ENCODE results near the gene CCDC136.

Gene CCDC136

GRCh38 chr7:128862571-128863432 is 71.0 kb downstream of the CCDC136 start, which contains the start of gene ATP6V1F:
ATP6V1F (plus strand) TSS chr7:128862856; CDS start chr7:128862905, 49 bp downstream.
- peak; percentile 97 to 99 for DNase-seq (ENCODE audit: low read depth in 2 of 2)

GRCh38 chr7:128863433-128863989 is 71.7 kb downstream of the CCDC136 start:
- peak; percentile 20 to 44 for DNase-seq (ENCODE audit: low read depth in 2 of 2)

- no peak for DNase-seq (ENCODE audit: low read depth in 2 of 2)
These were observed 73.5 kb downstream of the CCDC136 start for GRCh38 chr7:128865303-128865702.

GRCh38 chr7:128865996-128866877 is 74.5 kb downstream of the CCDC136 start:
- no peak for DNase-seq (ENCODE audit: low read depth in 2 of 2)

GRCh38 chr7:128867241-128867640 is 75.5 kb downstream of the CCDC136 start:
- DNase-seq (ENCODE audit: low read depth in 2 of 2): no peak

- no peak for DNase-seq (ENCODE audit: low read depth in 2 of 2)
These were observed 76.3 kb downstream of the CCDC136 start for GRCh38 chr7:128867842-128868623.

GRCh38 chr7:128868624-128869137 is 76.9 kb downstream of the CCDC136 start:
- DNase-seq (ENCODE audit: low read depth in 2 of 2): no peak

GRCh38 chr7:128869138-128869943 is 77.6 kb downstream of the CCDC136 start:
- DNase-seq (ENCODE audit: low read depth in 2 of 2): peak in 1 of 2 donors; percentile 32

- no peak for DNase-seq (ENCODE audit: low read depth in 2 of 2)
These were observed 78.1 kb downstream of the CCDC136 start for GRCh38 chr7:128869944-128870285.

- DNase-seq (ENCODE audit: low read depth in 2 of 2): no peak
These were observed 79.3 kb downstream of the CCDC136 start for GRCh38 chr7:128871050-128871449.
